SJSA1 (cell line): Measurements from ENCODE around the gene POP7. TPM values are rescaled to one million over a fixed set of nuclear protein-coding genes. Genes with fewer than 3 reads are reported as not detected.

Experiments
- DNase-seq, 2 experiments: peaks; one replicate each; pipeline ENCODE4 v3.0.0-alpha.2; 2015 to 2020; ENCODE audit warnings: low spot score in 2 of 2, low read depth in 1 of 2
- H3K27ac ChIP-seq: fragments of 250-450 bp; sonication (Bioruptor Pico); 2 replicates; pipeline ENCODE4 v1.5.1; 2020; ENCODE audit warnings: mild to moderate bottlenecking, moderate library complexity
- H3K27me3 ChIP-seq: fragments of 250-450 bp; sonication (Bioruptor Pico); replicated peaks from 2 replicates; pipeline ENCODE4 v1.5.1; 2020; ENCODE audit warnings: mild to moderate bottlenecking, moderate library complexity
- H3K36me3 ChIP-seq: fragments of 250-450 bp; sonication (Bioruptor Pico); 2 replicates; pipeline ENCODE4 v1.5.1; 2020; ENCODE audit warnings: mild to moderate bottlenecking
- H3K4me1 ChIP-seq: fragments of 250-450 bp; sonication (Bioruptor Pico); replicated peaks from 2 replicates; pipeline ENCODE4 v1.6.1; 2021; ENCODE audit warnings: mild to moderate bottlenecking
- H3K4me3 ChIP-seq: fragments of 250-450 bp; sonication (Bioruptor Pico); 2 replicates; pipeline ENCODE4 v1.5.1; 2020; ENCODE audit warnings: mild to moderate bottlenecking
- H3K9me3 ChIP-seq: fragments of 250-450 bp; sonication (Bioruptor Pico); replicated peaks from 2 replicates; pipeline ENCODE4 v1.5.1; 2020; ENCODE audit warnings: mild to moderate bottlenecking
- total RNA-seq: library from RNA; depleted of rRNA; stranded (reverse); fragments of >200 nt; shearing (Covaris generic); gene quantifications from 2 replicates; pipeline ENCODE4 v1.2.3, GENCODE V29; 2014

POP7 gene
- total RNA-seq, 1 experiment from 2014 or later = 56.0 TPM

DNA sequence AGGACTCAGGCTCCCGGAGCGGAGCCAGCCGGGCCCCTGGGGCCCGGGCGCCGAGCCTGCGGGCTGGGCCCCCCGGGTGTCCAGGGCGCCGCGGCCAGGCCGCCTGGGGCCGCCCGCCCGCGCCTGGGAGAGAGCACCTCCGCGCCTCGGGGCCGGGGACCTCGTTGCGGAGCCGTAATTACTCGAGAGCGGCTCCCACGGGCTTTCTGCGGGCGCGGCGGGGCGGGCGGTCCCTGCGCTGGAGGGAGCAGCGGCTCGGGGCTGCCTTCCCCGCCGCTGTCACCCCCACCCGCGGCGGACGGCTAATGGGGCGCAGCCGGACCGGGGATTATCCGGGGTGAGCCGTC is 30.8 kb upstream of the POP7 start:
- no peaks in the 10 kb centered on the region for H3K27me3 ChIP-seq
- peak in 1 of 2 experiments; percentile 46 for DNase-seq
- peaks cover 44% of the 10 kb centered on the region for H3K36me3 ChIP-seq
- H3K4me3 ChIP-seq = peak overlapping the region; percentile 91
- H3K4me1 ChIP-seq = peaks cover 12% of the 10 kb centered on the region; the same call in 1 of the 2 replicates
- no peaks in the 10 kb centered on the region for H3K9me3 ChIP-seq
- H3K27ac ChIP-seq = no peak overlapping the region

- Histone ChIP-seq H3K4me3 (peak overlapping the region; percentile 91), H3K27ac (peak overlapping the region; percentile 22; the same call in 1 of the 2 replicates), H3K9me3 (no peaks in the 10 kb centered on the region), H3K27me3 (no peaks in the 10 kb centered on the region), H3K36me3 (peaks cover 50% of the 10 kb centered on the region), H3K4me1 (peaks cover 12% of the 10 kb centered on the region; the same call in 1 of the 2 replicates)
- peak; percentile 68 to 78 for DNase-seq
These were observed 30.2 kb upstream of the POP7 start for GRCh38 chr7:100675581-100676350.

DNA sequence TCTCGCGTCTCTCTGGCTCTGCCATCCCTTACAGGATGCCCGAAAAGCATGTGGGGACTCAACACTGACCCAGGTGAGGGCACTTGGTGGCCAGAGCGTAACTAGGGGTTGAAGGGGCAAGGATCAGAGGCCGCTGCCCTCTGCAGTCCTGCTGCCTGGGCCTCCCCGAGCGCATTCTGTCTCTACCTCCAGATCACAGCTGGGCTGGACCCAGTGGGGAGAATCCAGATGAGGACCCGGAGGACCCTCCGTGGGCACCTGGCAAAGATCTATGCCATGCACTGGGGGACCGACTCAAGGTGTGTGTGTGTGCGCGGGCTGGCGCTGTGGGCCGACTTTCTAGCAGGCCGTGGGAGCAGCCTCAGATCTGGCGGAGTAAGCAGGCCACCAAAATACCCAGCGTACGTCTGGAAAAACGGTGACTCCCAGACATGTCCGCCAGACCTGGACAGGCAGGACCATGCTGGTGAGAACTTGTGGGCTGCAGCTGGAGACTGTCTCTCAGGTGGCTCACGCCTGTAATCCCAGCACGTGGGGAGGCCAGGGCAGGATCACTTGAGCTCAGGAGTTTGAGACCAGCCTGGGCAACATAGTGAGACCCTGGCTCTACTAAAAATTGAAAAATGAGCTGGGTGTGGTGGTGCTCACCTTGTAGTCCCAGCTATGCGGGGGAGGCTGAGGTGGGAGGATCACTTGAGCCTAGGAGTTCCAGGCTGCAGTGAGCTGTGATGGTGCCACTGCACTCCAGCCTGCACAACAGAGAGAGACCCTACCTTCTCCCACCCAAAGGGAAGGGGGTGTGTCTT is 29.2 kb upstream of the POP7 start:
- H3K4me3 ChIP-seq = no peak overlapping the region; the same call in 1 of the 2 replicates

DNA sequence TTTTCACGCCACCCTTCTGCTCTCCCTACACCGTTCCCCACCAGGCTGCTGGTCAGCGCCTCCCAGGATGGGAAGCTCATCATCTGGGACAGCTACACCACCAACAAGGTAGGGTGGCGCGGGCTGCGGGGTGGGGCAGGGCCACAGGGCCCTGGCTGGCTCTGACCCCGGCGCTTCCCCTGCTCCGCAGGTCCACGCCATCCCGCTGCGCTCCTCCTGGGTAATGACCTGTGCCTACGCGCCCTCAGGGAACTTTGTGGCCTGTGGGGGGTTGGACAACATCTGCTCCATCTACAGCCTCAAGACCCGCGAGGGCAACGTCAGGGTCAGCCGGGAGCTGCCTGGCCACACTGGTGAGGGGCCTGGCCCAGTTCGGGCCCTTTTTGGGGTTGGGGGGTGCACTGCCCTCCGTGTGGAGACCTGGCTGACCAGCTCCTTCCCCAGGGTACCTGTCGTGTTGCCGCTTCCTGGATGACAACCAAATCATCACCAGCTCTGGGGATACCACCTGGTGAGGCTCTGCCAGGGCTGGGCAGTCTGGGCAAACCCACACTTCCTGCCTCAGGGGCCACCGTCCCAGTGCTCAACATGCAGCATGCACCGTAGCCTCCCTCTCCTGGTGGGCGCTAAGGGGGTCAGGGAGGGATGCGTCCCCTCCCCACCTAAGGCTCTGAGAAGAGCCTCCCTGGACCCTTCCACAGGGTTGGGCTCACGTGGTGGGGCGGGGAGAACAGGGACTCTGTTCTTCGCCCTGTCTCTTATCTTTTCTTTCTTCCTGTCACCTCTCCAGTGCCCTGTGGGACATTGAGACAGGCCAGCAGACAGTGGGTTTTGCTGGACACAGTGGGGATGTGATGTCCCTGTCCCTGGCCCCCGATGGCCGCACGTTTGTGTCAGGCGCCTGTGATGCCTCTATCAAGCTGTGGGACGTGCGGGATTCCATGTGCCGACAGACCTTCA is 28.3 kb upstream of the POP7 start:
- Histone ChIP-seq H3K4me1 (peaks cover 17% of the 10 kb centered on the region; the same call in 1 of the 2 replicates), H3K36me3 (peaks cover 66% of the 10 kb centered on the region), H3K4me3 (no peak overlapping the region), H3K9me3 (no peaks in the 10 kb centered on the region), H3K27me3 (no peaks in the 10 kb centered on the region), H3K27ac (no peak overlapping the region)
- DNase-seq = peak in 1 of 2 experiments; percentile 40

More for the DNA sequence above, 29.2 kb upstream of the POP7 start:
- Histone ChIP-seq H3K4me1 (peaks cover 12% of the 10 kb centered on the region; the same call in 1 of the 2 replicates), H3K36me3 (peaks cover 57% of the 10 kb centered on the region), H3K27ac (no peak overlapping the region), H3K27me3 (no peaks in the 10 kb centered on the region), H3K9me3 (no peaks in the 10 kb centered on the region)
- no peak for DNase-seq

DNA sequence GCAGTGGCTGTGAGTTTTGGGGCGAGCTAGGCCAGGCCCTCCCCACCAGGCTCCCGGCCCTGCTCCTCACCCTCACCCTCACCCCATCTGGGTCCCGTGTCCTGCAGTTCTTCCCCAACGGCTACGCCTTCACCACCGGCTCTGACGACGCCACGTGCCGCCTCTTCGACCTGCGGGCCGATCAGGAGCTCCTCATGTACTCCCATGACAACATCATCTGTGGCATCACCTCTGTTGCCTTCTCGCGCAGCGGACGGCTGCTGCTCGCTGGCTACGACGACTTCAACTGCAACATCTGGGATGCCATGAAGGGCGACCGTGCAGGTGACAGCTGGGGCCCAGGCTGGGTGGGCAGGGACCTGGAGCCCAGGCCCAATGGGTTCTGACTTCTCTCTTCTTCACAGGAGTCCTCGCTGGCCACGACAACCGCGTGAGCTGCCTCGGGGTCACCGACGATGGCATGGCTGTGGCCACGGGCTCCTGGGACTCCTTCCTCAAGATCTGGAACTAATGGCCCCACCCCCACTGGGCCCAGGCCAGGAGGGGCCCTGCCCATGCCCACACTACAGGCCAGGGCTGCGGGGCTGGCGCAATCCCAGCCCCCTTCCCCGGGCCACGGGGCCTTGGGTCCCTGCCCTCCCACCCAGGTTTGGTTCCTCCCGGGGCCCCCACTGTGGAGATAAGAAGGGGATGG is 27.5 kb upstream of the POP7 start:
- Histone ChIP-seq H3K9me3 (no peaks in the 10 kb centered on the region), H3K4me3 (no peak overlapping the region), H3K27me3 (no peaks in the 10 kb centered on the region), H3K4me1 (0 out of 2 replicates have a peak, but pooled peaks cover 13% of the 10 kb centered on the region), H3K36me3 (peaks cover 75% of the 10 kb centered on the region), H3K27ac (no peak overlapping the region)
- DNase-seq = peak in 1 of 2 experiments; percentile 46

DNA sequence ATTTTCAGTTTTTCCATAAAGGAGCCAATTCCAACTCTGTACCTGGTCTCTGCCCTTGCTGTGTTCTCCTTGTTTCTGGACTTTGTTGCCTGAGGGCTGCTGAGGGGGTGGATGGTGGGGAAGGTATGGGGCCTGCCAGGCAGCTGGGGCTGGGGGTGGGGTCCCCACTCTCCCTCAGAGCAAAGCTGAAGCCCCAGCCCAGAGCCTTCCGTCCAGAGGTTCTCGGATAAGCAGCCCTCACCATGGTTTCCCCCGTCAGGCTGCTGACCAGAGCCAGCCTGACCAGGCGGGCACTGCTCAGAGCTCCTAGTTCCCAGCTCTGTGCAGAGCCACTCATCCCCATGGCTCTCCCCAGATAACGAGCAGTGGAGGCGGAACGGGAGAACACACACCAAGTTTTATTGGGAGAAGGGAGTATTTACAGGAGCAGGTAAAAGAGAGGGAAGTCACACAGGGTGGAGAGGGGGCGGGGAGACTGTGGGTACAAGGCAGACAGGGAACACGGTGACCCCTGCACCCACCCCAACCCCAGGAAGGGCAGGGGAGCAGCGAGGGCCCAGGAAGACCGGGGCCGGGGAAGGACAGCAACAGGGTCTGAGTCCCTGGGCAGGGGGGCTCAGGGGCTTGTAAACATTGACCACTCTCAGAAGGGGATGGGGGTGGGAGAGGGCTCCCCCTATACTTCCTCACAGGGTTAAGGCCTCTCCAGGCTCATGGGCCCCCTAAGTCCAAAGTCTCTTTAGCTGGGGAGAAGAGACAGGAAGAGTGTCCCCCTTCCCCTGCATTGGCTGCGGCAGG is 26.6 kb upstream of the POP7 start:
- Histone ChIP-seq H3K27me3 (no peaks in the 10 kb centered on the region), H3K36me3 (peaks cover 81% of the 10 kb centered on the region), H3K4me1 (0 out of 2 replicates have a peak, but pooled peaks cover 13% of the 10 kb centered on the region), H3K4me3 (no peak overlapping the region), H3K27ac (no peak overlapping the region), H3K9me3 (no peaks in the 10 kb centered on the region)
- DNase-seq = no peak

- DNase-seq = no peak
- H3K36me3 ChIP-seq = peaks cover 83% of the 10 kb centered on the region
- H3K4me1 ChIP-seq = 0 out of 2 replicates have a peak, but pooled peaks cover 13% of the 10 kb centered on the region
- H3K4me3 ChIP-seq = no peak overlapping the region
- H3K27ac ChIP-seq = no peak overlapping the region
- H3K9me3 ChIP-seq = no peaks in the 10 kb centered on the region
- H3K27me3 ChIP-seq = no peaks in the 10 kb centered on the region
These were observed 25.9 kb upstream of the POP7 start for GRCh38 chr7:100679927-100680575.

GRCh38 chr7:100680576-100681271 is 25.2 kb upstream of the POP7 start:
- Histone ChIP-seq H3K27ac (no peak overlapping the region), H3K36me3 (peaks cover 89% of the 10 kb centered on the region), H3K4me1 (0 out of 2 replicates have a peak, but pooled peaks cover 10% of the 10 kb centered on the region), H3K27me3 (no peaks in the 10 kb centered on the region), H3K4me3 (no peak overlapping the region), H3K9me3 (no peaks in the 10 kb centered on the region)
- peak in 1 of 2 experiments; percentile 38 for DNase-seq

- Histone ChIP-seq H3K4me3 (no peak overlapping the region), H3K27me3 (no peaks in the 10 kb centered on the region), H3K36me3 (peaks cover 91% of the 10 kb centered on the region), H3K4me1 (0 out of 2 replicates have a peak, but pooled peaks cover 5% of the 10 kb centered on the region), H3K27ac (no peak overlapping the region), H3K9me3 (no peaks in the 10 kb centered on the region)
- no peak for DNase-seq
These were observed 24.3 kb upstream of the POP7 start for GRCh38 chr7:100681491-100682227.

GRCh38 chr7:100682228-100682741 is 23.6 kb upstream of the POP7 start:
- Histone ChIP-seq H3K27ac (no peak overlapping the region), H3K4me1 (0 out of 2 replicates have a peak, but pooled peaks cover 5% of the 10 kb centered on the region), H3K27me3 (no peaks in the 10 kb centered on the region), H3K9me3 (no peaks in the 10 kb centered on the region), H3K36me3 (peaks cover 91% of the 10 kb centered on the region), H3K4me3 (no peak overlapping the region)
- DNase-seq = peak in 1 of 2 experiments; percentile 53
